GM19240 (cell line): ENCODE results near the gene ITGB5.

Source experiments
- DNase-seq: peaks from one replicate; pipeline ENCODE4 v3.0.0; 2011; ENCODE audit warnings: low spot score; ENCODE audit not compliant: insufficient read length

The ITGB5 gene

DNA sequence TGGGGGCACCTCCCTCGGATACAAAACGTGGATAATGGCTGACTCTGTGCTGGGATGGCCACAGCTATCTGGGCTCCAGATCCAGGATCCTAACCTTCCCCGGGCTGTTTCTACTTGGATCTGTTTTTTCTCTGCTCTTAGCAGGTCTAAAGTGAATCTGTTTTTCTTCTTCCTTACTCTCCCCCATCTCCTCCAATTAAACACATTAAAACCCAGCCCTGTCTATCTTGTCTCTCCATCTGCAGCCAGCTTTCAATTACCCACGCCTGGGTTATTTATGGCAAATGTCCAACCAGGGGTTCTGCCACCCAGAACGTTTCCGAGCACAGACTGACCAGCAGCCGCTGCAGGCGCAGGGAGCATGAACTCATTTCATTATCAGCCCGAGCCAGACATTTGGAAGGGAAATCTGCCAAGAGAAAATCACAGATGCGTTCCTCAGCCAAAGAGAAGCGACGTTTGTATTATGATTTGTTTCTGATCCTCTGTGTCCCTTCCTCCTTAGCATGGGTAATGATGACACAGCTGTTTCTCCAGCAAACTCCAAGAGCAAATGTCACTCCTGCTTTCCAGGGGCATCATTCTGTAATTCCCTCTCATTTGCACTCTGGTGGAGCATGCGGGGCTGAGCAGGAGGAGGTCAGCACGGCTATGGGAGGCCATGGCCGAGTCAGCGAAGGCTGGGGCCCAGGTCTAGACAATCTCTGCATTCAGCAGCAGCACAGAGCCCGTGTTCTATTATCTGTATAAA, 114.9 kb downstream of the ITGB5 start:
- DNase-seq = no peak

DNA sequence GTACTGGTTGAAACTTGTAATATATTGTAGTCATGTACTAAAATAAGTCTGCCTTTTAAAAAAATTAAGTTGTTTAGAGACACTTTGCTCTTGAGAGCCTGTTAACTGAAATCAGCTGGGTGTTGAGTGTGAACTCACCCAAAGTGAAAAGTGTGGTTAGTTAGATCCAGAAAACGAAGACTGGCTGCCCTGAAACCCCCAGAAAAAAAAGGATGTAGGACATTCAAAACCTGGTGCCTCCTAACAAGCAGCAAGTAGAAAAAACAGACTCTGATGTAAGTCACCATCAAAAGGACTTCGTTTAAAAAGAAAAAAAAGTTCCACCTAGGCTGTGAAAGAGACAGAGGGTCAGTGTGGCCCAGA, 116.1 kb downstream of the ITGB5 start:
- DNase-seq = no peak

DNA sequence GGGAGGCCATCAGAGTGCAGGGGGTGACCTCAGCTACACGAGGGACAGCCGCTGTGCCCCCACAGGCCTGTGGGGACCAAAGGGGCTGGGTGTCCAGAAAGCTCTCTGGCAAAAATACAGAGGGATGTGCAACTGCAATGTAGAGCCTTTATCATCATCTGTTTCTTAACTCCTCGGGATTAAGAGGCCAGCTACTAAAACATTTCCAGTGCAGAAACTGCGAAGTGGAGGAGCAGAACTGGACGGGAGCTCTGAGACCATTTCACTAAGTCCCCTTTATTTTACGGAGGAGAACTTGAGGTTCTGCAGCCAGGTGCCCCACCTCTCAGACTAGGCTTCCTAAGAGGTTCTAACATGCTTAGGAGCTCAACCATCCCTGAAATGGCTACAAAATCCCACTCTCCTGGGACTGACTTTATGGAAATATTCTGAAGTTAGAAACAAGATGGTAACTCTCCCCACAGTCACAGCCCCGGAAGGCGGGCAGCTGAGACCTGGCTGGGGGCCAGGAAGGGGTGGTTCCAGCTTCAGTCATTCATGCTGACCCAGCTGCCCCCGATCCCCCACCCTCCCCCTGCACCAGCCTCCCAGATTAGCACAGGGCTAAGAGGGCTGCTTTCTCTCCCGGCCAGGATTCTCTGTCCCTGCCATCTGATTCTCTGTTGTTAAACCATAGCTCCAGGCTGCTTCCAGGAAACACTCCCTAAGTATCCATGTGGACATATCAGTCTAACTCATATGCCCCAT, 116.7 kb downstream of the ITGB5 start:
- no peak for DNase-seq

DNA sequence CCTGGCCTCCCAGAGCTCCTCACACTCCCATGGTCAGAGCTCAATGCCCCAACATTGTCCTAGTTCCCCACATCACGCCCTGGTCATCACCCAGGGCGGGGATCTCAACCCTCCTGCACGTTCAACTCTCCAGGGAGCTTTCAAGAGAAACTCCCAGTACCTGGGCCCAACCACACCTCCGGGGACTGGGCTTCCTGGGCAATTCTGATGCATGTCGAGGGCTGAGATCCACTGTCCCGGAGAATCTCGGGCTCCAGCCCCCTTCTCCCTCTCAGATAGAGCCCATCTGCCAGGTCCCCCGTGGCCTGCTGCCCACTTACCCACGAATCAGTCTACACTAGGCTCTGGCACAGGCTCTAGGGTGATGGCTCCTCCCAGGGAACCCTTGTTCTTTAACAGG, 117.7 kb downstream of the ITGB5 start:
- DNase-seq = no peak

DNA sequence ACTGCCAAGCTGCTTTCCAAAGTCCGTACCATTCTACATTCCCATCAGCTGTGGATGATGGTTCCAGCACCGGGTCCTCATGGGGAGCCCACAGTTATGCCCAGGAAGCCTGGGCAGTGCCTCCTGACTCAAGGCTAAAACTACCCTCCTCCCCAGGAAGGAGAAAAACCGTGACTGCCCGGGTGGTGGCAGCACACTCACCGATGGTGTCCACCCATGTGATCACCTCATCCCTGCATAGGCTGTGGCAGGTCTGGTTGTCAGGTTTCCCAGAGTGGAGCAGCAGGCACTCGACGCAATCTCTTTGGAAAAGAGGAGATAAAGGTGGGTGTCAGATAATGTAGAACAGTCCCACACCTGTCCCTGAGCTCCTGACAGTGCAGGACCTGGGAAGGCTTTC, 118.4 kb downstream of the ITGB5 start:
- no peak for DNase-seq

DNA sequence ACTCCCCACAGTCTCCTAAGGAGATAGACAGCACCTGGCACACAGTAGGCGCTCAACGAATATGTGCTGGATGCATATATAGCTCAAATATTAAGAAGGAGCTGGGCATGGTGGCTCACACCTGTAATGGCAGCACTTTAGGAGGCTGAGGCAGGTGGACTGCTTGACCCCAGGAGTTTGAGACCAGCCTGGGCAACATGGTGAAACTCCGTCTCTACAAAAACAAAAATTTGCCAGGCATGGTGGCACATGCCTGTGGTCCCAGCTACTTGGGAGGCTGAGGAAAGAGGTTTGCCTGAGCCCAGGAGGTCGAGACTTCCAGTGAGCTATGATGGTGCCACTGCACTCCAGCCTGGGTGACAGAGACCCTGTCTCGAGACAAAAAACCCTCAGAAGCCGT, 119.5 kb downstream of the ITGB5 start:
- DNase-seq = no peak

DNA sequence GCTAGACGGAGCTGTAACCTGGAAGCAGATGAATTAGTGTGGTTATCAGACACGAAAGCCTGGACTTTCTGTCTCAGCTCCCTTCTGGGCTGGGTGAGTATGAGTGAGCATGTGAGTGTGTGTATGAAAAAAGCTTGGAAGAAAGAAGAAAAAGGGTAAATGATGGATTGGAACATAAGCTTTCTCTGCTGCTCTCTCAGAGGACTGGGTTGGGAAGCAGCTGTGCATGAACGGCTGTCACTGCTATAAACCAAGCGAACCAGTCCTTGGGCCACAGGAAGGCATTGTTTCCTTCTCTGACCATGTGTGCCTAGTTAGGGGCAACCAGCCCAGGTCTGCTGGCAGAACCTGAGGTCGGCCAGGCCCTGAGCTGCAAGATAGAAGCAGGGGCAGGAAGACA, 119.9 kb downstream of the ITGB5 start:
- DNase-seq = no peak

DNA sequence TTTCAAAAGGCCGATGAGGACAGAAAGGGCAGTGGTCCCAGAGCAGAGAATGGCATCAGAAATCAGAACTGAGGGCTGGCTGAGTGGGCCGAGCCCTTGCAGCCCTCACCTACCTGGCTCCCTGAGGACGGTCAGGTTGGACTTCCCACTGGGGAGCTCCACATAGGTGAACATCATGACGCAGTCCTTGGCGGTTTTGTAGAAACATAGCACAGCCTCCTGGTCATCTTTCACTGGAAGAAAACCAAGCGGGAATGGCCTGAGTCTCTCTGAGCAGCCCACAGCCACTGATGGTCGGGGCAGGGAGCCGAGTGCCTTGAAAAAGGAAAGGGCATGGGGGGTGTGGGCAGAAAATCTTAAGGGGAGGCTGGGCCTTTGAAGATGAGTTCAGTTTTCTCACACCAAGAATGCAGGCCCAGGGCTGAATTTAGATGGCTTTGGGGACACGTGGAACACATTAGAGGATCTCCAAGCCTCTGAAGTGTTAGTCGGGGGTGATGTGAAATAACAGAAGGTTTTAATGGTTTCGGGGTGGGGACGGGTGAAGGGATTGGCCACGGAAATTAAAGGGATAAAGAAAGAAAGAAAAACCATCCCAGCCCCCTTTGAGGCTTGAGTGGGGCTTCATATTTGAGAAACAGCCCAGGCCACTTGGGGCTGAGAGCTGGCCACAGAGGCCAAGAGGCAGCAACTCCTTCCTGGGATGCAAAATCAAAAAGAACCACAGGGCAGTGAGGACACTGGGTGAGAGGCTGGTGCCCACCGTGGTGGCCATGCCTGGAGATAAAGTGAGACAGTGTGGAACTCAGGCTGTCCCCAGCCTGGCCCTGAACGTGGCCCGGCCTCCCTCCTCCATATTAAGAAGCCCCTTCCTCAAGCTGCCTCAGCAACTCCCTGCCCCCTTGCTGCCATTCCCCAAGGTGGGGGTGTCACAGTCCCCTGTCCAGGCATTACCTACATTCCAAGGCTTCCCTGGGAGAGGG, 120.8 kb downstream of the ITGB5 start:
- no peak for DNase-seq

DNA sequence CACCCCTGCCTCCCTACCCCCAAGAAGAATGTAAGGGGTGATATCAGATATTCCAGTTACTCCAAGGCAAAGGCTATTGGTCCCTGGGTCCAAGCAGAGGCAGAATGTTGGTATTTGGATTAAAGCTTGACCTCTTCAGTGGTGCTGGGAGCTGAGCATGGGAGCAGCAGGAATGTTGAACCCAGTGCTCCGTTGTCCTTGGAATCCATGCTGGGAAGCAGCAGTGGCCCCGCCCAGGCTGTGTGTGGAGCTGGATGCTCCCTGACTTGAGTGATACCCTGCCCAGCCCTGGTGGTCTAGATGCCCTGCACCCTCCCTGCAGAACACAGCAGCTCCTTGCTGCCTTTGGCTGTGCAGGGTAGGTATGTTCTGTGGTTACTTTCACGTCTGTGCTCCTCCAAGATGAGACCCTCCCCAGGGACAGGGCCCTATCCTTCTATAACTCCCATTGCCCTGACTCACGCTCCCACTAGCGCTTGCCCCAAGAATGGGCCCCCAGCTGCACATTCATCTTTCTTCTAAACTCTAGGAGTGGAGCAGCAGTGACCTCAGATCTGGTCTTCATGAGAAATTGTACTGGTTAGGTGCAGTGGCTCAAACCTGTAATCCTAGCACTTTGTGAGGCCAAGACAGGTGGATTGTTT, 121.8 kb downstream of the ITGB5 start:
- no peak for DNase-seq

DNA sequence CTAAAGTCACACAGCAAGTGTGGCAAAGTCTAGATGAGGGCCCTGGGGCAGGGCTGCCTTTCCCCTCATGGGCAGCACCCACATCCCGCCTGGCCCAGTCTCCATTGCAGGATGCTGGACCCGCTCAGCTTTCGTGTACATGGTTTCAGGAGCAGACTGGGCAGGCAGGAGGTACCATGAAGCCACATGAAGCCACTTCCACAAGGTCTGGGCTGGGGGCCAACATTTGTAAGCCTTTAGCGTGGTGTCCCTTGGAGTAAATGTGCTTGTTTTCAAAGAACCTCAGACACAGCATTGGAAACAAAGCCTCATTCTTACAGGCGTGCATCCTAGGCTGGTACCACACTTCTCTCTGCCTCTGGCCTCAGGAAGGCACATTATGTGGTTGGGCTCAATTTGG, 122.4 kb downstream of the ITGB5 start:
- DNase-seq = no peak

DNA sequence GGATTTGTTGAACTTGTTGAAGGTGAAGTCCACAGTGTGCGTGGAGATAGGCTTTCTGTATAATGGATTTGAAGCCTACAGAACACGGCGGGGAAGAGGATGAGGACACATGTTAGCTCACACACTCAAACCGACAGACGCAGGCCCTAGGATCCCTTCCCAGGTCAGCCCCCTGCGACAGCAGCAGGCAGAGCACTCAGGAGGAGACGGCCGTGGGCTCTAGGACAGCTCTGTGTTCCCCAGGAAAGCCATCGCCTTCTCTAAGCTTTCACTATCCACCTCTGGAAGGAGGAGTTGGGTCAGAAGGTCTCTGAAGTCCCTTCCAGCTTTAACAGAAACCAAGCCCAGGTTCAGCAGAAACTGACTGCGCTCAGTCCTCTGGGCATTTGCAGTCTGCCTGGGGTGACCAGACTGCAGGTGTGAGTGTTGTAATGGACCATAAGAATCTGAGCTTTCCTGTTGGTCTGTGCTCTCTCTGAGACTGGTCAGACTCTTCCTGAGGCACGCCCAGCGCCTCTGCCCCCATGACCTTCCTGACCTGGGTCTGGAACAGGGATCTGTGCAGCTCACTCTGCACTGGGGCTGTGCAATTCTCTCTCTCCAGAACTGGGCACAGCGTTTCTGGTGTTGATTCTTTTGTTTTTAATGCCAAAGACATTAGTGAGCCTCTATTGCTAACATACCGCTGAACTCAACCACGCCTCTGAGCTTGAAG, 123.4 kb downstream of the ITGB5 start:
- DNase-seq = no peak

DNA sequence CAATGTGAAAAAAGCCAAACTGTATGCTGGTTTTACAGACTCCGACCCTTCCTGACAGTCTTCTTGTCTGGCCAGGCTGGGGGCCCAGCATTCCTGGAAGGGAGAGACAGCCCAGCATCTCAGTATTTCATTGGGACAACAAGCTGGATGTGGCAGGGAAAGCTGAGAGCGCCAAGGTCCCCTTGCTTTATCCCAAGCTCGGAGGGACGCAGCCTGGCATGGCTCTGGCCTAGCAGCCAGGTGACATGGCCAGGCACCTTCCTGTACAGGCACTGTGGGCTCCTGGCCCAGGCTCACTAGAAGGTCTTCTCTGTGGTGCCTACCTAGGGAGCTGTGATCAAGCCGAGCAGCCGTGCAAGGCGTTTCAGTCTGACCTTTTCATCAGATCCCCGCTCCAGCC, 124.0 kb downstream of the ITGB5 start:
- DNase-seq = no peak

DNA sequence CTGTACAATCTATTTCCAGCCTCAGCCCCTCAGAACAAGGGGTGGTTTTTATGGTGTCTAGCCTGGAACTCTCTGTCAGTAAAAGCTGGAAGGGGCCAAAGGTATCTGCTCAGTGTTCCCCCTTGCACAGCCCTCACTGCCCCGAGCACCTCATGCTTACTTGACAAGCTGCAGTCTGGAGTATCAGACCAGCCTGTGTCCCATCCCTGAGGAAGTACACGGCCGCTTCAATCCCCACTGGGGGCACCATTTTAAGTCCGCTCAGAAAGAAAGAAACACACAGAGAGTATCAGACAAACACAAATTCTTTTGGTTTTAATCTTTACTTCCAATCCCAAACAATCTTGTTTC, 124.5 kb downstream of the ITGB5 start:
- DNase-seq = no peak

DNA sequence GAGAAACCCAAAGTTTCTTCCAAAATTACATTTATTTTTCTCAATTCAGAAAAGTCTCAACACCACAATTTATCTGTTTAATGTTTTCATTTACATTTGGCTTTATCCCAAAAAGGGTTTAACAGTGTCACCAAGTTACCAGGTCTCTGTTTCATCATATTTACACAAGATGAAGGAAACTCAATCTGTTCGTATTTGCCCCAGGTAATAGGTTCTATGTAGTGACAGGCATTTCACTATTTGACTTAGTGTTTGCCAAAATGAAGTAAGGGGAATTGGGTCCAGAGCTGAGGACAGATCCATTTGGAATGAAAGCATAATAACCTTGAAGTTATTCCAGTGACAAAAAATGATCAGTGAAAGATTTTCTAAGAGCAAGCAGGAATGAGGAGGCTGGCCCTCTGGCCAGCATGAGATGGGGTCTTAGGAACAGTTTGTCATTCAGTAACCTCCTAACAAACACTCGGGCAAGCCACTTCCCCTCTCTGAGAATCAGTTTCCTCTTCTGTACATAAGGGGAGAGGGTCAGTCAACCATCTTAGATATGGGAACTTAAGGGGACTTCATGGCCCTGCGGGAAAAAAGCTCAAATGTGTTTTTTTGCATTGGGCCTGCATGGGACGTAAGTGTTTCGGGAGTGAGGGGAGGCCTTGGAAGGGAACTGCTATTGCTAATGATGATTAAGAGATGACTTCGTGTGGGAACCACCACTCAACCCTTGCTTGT, 125.1 kb downstream of the ITGB5 start:
- DNase-seq = no peak

DNA sequence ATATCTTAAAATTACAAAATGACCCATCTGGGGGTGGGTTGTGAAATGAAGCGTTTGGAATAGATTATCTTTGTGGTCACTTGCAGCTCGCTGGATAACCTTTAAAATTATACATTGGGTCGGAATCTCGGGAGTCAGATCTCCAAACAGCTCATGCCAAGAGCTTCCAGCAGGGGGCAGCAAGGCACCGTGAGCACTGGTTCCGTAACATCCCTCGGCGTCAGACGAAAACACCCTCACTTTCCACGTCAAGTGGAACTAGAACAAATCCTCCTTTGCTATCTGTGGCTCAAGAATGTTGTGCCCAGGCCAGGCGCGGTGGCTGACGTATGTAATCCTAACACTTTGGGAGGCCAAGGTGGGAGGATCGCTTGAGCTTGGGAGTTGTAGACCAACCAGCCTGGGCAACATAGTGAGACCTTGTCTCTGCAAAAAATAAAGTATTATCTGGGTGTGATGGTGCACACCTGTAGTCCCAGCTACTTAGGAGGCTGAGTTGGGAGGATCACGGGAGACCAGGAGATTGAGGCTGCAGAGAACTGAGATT, 125.8 kb downstream of the ITGB5 start:
- DNase-seq = peak; percentile 83

DNA sequence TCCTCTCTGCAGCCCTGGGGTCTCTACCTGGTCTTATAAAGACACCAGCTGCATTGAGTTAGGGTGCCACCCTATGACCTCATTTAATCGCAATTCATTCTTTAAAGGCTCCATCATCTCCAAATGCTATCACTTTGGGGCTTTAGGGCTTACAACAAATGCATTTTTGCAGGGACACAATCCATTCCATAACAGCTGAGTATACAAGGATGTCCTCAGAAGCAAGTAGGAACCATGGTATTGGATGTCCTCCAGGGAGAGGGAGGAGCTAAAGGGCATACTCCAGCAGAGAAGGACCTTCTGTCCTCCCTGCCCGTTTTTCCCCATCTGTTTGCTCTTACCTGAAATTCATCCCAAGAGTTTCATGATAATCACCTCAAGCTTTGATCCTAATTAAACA, 126.6 kb downstream of the ITGB5 start:
- DNase-seq = no peak

DNA sequence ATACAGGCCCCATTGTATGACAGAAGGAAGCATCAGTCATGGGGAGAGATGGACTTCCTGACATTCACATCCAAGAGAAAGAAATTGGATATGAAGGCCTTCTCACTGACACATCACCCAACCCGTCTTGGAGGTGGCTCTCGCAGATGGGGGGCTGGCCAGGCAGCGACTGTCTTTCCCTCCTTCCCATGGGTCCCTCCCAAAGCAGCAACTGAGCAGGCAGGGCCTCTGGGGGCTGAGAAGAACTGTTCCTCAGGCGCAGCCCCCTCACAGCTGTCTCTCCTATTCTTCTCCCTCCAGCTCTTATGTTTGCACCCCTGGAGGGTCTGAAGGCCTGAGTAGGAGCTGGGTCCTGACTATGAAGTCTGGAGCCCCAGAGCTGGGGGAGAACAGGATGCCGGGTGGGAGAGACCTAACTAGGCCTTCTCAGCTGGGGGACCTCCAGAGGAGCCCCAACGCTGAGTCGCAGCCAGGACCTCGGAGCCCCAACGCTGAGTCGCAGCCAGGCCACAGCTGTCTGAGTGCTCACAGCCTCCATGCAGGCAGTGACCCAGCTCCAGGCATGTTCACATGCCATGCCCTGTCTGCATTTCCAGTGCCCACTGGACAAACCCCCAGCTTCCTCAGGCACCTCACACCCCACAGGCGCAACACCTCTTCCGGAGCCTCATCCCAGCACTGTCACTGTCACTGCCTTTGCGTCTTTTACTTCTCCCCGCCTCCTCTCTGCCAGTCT, 127.3 kb downstream of the ITGB5 start:
- DNase-seq = no peak

DNA sequence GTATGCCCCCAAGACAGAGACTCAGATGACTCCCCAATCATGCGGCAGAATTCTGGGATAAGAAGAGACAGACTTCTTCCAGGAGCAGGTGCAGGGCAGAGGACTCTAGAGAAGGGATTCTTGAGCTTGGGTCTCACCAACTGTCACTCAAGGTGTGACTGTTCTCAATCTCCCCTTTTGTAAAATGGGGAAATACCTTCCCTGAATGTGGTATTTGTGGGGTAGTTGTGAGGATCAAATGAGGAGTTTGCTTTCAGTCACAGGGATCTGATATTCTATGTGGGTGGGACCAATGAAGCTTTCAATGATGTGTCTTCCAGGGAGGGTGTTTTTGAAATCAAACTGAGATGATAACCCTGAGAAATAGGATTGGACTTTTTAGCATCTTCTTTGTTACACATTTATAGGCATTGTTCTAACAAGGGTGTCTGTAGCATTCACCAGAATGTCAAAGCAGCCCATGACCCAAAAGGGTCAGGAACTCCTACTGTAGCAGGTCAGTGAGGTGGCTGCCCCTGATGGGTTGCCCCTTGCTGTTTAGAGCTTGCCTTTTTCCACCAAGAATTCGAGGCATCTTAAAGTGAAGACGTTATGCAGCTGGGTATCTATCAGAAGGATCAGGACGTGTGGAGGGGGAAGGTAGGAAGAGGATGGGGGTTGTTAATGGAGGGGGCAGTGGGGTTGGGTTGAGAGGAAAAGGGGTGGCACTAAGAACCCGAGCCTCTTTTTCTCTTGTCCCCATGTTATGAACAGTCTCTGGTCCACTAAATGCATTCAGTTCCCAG, 128.1 kb downstream of the ITGB5 start:
- no peak for DNase-seq
